ENCODE data around the gene SLC25A47. TPM values are rescaled to one million over a fixed set of nuclear protein-coding genes. Genes with fewer than 3 reads are reported as not detected.
A peak's percentile ranks its signal among the peaks of the same experiment; 100 is the strongest.

SLC25A47 gene
- total RNA-seq, 1 experiment from 2014 or later, result not detected

DNA sequence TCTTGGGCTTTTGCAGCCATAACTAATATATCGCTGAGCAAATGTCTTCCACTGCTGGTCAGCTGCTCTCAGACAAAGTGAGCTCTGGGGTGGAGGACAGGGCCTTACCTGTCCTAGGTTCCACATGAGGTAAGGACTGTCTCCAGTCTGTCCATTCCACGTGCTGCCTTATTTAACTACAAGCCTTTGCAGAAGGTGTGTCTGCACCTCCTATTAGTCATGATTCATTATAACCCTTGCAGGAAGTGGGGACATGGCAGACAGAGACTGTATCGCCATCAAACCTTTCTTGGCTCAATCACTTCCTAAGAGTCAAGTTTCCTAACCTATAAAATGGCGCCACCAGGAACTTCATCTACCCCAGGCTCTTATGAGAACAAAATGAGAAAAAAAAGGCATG, 46.9 kb downstream of the SLC25A47 start:
- Mint-ChIP-seq H3K27ac (peak overlapping the region; percentile 55), H3K4me1 (peaks cover 33% of the 10 kb centered on the region), H3K4me3 (no peak overlapping the region), H3K9me3 (no peaks in the 10 kb centered on the region), H3K36me3 (peaks cover 28% of the 10 kb centered on the region), H3K27me3 (ENCODE audit: low read depth) (no peaks in the 10 kb centered on the region)
- ATAC-seq (no peak), DNase-seq (ENCODE audit: low spot score) (no peak)
- TF ChIP-seq ATF1 (CRISPR knock-in tag; IDR thresholded peaks at IDR 0.05) (no peak), SMAD4 (CRISPR knock-in tag; IDR thresholded peaks at IDR 0.05) (no peak), ZNF416 (CRISPR knock-in tag; IDR thresholded peaks at IDR 0.05) (no peak), ZNF317 (CRISPR knock-in tag; IDR thresholded peaks at IDR 0.05; ENCODE audit: borderline replicate concordance, low read depth) (no peak), RORB (CRISPR knock-in tag; IDR thresholded peaks at IDR 0.05) (no peak)
- TF ChIP-seq, protein P1, sequence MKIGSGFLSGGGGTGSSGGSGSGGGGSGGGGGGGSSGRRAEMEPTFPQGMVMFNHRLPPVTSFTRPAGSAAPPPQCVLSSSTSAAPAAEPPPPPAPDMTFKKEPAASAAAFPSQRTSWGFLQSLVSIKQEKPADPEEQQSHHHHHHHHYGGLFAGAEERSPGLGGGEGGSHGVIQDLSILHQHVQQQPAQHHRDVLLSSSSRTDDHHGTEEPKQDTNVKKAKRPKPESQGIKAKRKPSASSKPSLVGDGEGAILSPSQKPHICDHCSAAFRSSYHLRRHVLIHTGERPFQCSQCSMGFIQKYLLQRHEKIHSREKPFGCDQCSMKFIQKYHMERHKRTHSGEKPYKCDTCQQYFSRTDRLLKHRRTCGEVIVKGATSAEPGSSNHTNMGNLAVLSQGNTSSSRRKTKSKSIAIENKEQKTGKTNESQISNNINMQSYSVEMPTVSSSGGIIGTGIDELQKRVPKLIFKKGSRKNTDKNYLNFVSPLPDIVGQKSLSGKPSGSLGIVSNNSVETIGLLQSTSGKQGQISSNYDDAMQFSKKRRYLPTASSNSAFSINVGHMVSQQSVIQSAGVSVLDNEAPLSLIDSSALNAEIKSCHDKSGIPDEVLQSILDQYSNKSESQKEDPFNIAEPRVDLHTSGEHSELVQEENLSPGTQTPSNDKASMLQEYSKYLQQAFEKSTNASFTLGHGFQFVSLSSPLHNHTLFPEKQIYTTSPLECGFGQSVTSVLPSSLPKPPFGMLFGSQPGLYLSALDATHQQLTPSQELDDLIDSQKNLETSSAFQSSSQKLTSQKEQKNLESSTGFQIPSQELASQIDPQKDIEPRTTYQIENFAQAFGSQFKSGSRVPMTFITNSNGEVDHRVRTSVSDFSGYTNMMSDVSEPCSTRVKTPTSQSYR (CRISPR knock-in tag; IDR thresholded peaks at IDR 0.05), result no peak
- TF ChIP-seq, protein P2, sequence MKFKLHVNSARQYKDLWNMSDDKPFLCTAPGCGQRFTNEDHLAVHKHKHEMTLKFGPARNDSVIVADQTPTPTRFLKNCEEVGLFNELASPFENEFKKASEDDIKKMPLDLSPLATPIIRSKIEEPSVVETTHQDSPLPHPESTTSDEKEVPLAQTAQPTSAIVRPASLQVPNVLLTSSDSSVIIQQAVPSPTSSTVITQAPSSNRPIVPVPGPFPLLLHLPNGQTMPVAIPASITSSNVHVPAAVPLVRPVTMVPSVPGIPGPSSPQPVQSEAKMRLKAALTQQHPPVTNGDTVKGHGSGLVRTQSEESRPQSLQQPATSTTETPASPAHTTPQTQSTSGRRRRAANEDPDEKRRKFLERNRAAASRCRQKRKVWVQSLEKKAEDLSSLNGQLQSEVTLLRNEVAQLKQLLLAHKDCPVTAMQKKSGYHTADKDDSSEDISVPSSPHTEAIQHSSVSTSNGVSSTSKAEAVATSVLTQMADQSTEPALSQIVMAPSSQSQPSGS (CRISPR knock-in tag; IDR thresholded peaks at IDR 0.05; ENCODE audit: borderline replicate concordance, low read depth), result no peak
- ChIA-PET CTCF (interaction anchor here (3.4 kb wide), 1 partner anchor 14 kb away, joined by 25 read pairs; no protein-coding TSS in a partner anchor), POLR2A (no interaction called here)

DNA sequence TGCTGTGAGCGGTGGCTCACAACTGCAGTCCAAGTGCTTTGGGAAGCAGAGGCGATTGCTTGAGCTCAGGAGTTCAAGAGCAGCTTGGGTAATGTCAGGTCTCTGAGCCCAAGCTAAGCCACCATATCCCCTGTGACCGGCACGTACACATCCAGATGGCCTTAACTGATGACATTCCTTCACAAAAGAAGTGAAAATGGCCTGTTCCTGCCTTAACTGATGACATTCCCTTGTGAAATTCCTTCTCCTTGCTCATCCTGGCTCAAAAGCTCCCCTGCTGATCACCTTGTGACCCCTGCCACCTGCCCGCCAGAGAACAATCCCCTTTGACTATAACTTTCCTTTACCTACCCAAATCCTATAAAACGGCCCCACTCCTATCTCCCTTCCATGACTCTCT, 48.6 kb downstream of the SLC25A47 start:
- Mint-ChIP-seq H3K9me3 (no peaks in the 10 kb centered on the region), H3K27ac (peak overlapping the region; percentile 79), H3K36me3 (peaks cover 15% of the 10 kb centered on the region), H3K4me3 (peak overlapping the region; percentile 1; the same call in 1 of the 2 replicates), H3K27me3 (ENCODE audit: low read depth) (no peaks in the 10 kb centered on the region), H3K4me1 (peaks cover 40% of the 10 kb centered on the region)
- ATAC-seq (no peak), DNase-seq (ENCODE audit: low spot score) (no peak)
- POLR2A ChIA-PET, result no interaction called here
- CTCF ChIA-PET, result interaction anchor here (0.6 to 3.4 kb wide), 3 partner anchors 12 to 153 kb away, joined by 3 to 25 read pairs (median 3); no protein-coding TSS in a partner anchor
- no peak for TF ChIP-seq ZNF219 (CRISPR knock-in tag; IDR thresholded peaks at IDR 0.05; ENCODE audit: borderline replicate concordance)

DNA sequence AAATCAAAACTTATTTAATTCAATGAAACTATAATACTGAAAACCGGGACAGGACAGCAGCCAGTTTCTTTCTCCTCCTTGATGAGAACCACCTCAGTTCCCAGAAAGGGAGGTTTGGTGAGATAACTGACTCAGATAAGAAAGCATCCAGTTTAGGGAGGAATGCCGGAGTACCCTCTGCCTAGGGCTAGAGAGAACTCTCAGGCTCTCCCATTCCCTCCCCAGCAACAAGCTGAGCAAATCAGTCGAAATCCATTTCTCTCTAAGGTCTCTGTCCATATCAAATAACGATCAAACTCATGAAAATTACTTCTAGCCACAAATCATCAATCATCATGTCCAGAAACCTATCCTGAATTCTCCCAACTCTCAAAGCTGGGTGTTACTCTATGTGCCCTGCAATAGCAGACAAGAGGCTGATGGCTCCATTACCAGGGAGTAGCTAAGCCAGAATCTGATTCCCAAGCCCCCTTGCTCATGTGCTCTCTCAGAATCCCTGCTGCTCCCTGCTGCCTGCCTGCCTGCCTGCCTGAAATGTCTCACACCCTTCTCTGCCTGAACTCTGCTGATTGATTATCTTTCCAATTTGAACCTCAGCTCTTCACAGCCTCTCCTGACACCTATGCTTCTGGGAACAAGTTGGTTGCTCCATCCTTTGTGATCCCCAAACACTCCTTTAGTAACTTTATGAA, 49.4 kb downstream of the SLC25A47 start:
- no peak for DNase-seq (ENCODE audit: low spot score)
- H3K36me3 Mint-ChIP-seq, result peaks cover 12% of the 10 kb centered on the region
- POLR2A ChIA-PET, result no interaction called here

More for the DNA sequence above, 49.4 kb downstream of the SLC25A47 start:
- ATAC-seq, result no peak
- Mint-ChIP-seq H3K4me3 (no peak overlapping the region), H3K27me3 (ENCODE audit: low read depth) (no peaks in the 10 kb centered on the region), H3K9me3 (no peaks in the 10 kb centered on the region), H3K4me1 (peaks cover 45% of the 10 kb centered on the region), H3K27ac (peak overlapping the region; percentile 73)
- CTCF ChIA-PET, result interaction anchor here (0.5 to 3.4 kb wide), 5 partner anchors 11 to 152 kb away, joined by 3 to 25 read pairs (median 3); no protein-coding TSS in a partner anchor
- no peak for TF ChIP-seq ZNF396 (CRISPR knock-in tag; IDR thresholded peaks at IDR 0.05; ENCODE audit: borderline replicate concordance)
- TF ChIP-seq NFATC4 (CRISPR knock-in tag; IDR thresholded peaks at IDR 0.05), result no peak
- no peak for TF ChIP-seq ZNF232 (CRISPR knock-in tag; IDR thresholded peaks at IDR 0.05)
- no peak for TF ChIP-seq HMGA2 (CRISPR knock-in tag; IDR thresholded peaks at IDR 0.05)
- TF ChIP-seq, protein P3, sequence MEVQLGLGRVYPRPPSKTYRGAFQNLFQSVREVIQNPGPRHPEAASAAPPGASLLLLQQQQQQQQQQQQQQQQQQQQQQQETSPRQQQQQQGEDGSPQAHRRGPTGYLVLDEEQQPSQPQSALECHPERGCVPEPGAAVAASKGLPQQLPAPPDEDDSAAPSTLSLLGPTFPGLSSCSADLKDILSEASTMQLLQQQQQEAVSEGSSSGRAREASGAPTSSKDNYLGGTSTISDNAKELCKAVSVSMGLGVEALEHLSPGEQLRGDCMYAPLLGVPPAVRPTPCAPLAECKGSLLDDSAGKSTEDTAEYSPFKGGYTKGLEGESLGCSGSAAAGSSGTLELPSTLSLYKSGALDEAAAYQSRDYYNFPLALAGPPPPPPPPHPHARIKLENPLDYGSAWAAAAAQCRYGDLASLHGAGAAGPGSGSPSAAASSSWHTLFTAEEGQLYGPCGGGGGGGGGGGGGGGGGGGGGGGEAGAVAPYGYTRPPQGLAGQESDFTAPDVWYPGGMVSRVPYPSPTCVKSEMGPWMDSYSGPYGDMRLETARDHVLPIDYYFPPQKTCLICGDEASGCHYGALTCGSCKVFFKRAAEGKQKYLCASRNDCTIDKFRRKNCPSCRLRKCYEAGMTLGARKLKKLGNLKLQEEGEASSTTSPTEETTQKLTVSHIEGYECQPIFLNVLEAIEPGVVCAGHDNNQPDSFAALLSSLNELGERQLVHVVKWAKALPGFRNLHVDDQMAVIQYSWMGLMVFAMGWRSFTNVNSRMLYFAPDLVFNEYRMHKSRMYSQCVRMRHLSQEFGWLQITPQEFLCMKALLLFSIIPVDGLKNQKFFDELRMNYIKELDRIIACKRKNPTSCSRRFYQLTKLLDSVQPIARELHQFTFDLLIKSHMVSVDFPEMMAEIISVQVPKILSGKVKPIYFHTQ (CRISPR knock-in tag; IDR thresholded peaks at IDR 0.05), result no peak
